ENCODE measurements around the gene PINLYP. TPM values are rescaled to one million over a fixed set of nuclear protein-coding genes. Genes with fewer than 3 reads are reported as not detected.

The PINLYP gene
- total and polyA plus RNA-seq, 2 donors (not counting 3 experiments of a cell fraction or from before 2014, with no cell fraction given): 5.5 TPM

DNA sequence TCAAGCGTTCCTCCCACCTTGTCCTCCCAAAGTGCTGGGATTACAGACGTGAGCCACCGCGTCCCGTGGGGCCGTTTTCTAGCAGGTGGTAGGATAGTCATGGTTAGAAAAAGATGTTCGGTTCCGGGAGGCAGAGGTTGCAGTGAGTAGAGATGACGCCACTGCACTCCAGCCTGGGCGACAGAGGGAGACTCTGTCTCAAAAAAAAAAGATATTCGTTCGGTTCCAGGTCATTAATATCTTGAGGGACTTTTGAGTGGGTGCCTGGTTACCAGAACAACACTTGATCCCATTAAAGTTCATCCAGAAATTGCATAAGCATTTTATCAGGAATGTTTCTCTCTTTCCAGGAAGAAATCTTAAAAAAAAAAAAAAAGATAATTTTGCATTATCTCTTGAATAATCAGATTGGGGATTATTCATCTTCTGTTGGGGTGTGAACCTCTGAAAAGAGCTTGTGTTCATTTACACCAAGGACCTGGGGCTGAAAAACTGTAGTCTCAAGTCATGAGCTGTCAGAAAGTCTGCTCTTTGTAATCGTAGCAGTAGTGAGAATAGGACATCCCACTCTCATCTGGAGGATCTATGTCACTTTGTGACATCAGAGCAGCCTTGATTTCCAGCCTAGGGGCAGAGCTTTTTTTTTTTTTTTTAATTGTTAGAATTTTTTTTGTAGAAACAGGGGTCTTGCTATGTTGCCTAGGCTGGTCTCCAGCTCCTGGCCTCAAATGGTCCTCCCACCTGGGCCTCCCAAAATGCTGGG is 47.6 kb upstream of the PINLYP start:
- peaks cover 19% of the 10 kb centered on the region for H3K4me1 ChIP-seq (ENCODE audit: control insufficient read depth, extremely low read depth, insufficient read depth, low read length)
- ChIA-PET POLR2A (no interaction called here), CTCF (interaction anchor here (0.6 to 1.3 kb wide), 5 partner anchors 9 to 81 kb away, joined by 3 to 6 read pairs (median 5); partner anchors contain the start of gene IRGQ)
- no peaks in the 10 kb centered on the region for H3K9me1 ChIP-seq (replicated peaks; ENCODE audit: control insufficient read depth, extremely low read depth, insufficient read depth, low read length)
- H3K9ac ChIP-seq (replicated peaks; ENCODE audit: extremely low read depth, insufficient read depth, low read length): no peak overlapping the region
- intact Hi-C loops (cut with micrococcal nuclease): loop anchor here (2.0 to 5.0 kb wide), 2 partner anchors 23 to 66 kb away; partner anchors contain the start of gene PHLDB3
- H3K27me3 ChIP-seq (ENCODE audit: control insufficient read depth in 2 of 2, insufficient read depth in 2 of 2, low read length in 2 of 2): no peaks in the 10 kb centered on the region
- H4K20me1 ChIP-seq (replicated peaks; ENCODE audit: control insufficient read depth, extremely low read depth, insufficient read depth, low read length): no peaks in the 10 kb centered on the region
- BruUV-seq (replicated peaks): no TSS peak
- H2AFZ ChIP-seq (ENCODE audit: low read depth, low read length): no peak overlapping the region
- TF ChIP-seq POLR2AphosphoS5 (IDR thresholded peaks at IDR 0.05; ENCODE audit: insufficient read depth, low read depth, low read length): no peak
- TF ChIP-seq, protein P1, sequence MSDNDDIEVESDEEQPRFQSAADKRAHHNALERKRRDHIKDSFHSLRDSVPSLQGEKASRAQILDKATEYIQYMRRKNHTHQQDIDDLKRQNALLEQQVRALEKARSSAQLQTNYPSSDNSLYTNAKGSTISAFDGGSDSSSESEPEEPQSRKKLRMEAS (IDR thresholded peaks at IDR 0.05; ENCODE audit: insufficient read depth, insufficient read length): no peak
- peaks cover 19% of the 10 kb centered on the region for H3K79me2 ChIP-seq (ENCODE audit: control insufficient read depth, insufficient read depth, low read length)
- no peaks in the 10 kb centered on the region for H3K9me3 ChIP-seq (replicated peaks; ENCODE audit: control insufficient read depth, insufficient read depth, low read length)
- H3K4me2 ChIP-seq (ENCODE audit: insufficient read depth, low read length): no peak overlapping the region
- no peak for FAIRE-seq
- H3K36me3 ChIP-seq (ENCODE audit: control insufficient read depth in 2 of 2, extremely low read depth in 1 of 2, insufficient read depth in 2 of 2, low read length in 2 of 2): no peaks in the 10 kb centered on the region
- DNase-seq (ENCODE audit: low read depth, low spot score): no peak
- H3K27ac ChIP-seq (ENCODE audit: insufficient read depth, low read depth, low read length): no peak overlapping the region
- H3K4me3 ChIP-seq (replicated peaks in 1 of 3; ENCODE audit: insufficient read depth in 1 of 3, low read depth in 1 of 3, low read length in 3 of 3): no peak overlapping the region
- dilution Hi-C loops (cut with MboI; ENCODE audit: extremely low pct_ligation_motif_present, low sequenced_read_pairs): no loop called here

GRCh38 chr19:43532571-43532961 is 43.0 kb upstream of the PINLYP start:
- H3K27ac ChIP-seq (ENCODE audit: insufficient read depth, low read depth, low read length): no peak overlapping the region
- no peak for FAIRE-seq
- H3K4me1 ChIP-seq (ENCODE audit: control insufficient read depth, extremely low read depth, insufficient read depth, low read length): peaks cover 10% of the 10 kb centered on the region
- dilution Hi-C loops (cut with MboI; ENCODE audit: extremely low pct_ligation_motif_present, low sequenced_read_pairs): no loop called here
- no peaks in the 10 kb centered on the region for H3K9me3 ChIP-seq (replicated peaks; ENCODE audit: control insufficient read depth, insufficient read depth, low read length)
- BruUV-seq (replicated peaks): no TSS peak
- peak overlapping the region; percentile 22 to 61 (median 31) for H3K4me3 ChIP-seq (replicated peaks in 1 of 3; ENCODE audit: insufficient read depth in 1 of 3, low read depth in 1 of 3, low read length in 3 of 3)
- intact Hi-C loops (cut with micrococcal nuclease): no loop called here
- H3K27me3 ChIP-seq (ENCODE audit: control insufficient read depth in 2 of 2, insufficient read depth in 2 of 2, low read length in 2 of 2): no peaks in the 10 kb centered on the region
- POLR2A ChIA-PET: no interaction called here
- no peaks in the 10 kb centered on the region for H4K20me1 ChIP-seq (replicated peaks; ENCODE audit: control insufficient read depth, extremely low read depth, insufficient read depth, low read length)
- peak overlapping the region; percentile 13 for H3K9ac ChIP-seq (replicated peaks; ENCODE audit: extremely low read depth, insufficient read depth, low read length)
- peak overlapping the region; percentile 50 for H3K4me2 ChIP-seq (ENCODE audit: insufficient read depth, low read length)
- no peaks in the 10 kb centered on the region for H3K9me1 ChIP-seq (replicated peaks; ENCODE audit: control insufficient read depth, extremely low read depth, insufficient read depth, low read length)
- H2AFZ ChIP-seq (ENCODE audit: low read depth, low read length): peak overlapping the region; percentile 91
- CTCF ChIA-PET: interaction anchor here (0.7 to 6.2 kb wide), 7 partner anchors 7 to 86 kb away, joined by 3 to 118 read pairs (median 18); partner anchors contain the start of genes IRGQ and ZNF576
- no peaks in the 10 kb centered on the region for H3K36me3 ChIP-seq (ENCODE audit: control insufficient read depth in 2 of 2, extremely low read depth in 1 of 2, insufficient read depth in 2 of 2, low read length in 2 of 2)
- no peak for DNase-seq (ENCODE audit: low read depth, low spot score)
- H3K79me2 ChIP-seq (ENCODE audit: control insufficient read depth, insufficient read depth, low read length): no peaks in the 10 kb centered on the region
- TF ChIP-seq EZH2 (IDR thresholded peaks at IDR 0.05; ENCODE audit: borderline replicate concordance, low read depth, low read length, severe bottlenecking): no peak
- peak; percentile 27 for TF ChIP-seq POLR2A (IDR thresholded peaks at IDR 0.05; ENCODE audit: low read depth, low read length)
- no peak for TF ChIP-seq MYC (IDR thresholded peaks at IDR 0.05; ENCODE audit: low read depth, low read length)

All from endothelial cell of umbilical vein (primary cell).